HCEC 1CT (cell line): Measurements from ENCODE around the gene INSYN2B.
A peak's percentile ranks its signal among the peaks of the same experiment; 100 is the strongest.

Experiments
- DNase-seq: peaks from one replicate; pipeline ENCODE4 v3.0.0-alpha.2; 2017

The INSYN2B gene

DNA sequence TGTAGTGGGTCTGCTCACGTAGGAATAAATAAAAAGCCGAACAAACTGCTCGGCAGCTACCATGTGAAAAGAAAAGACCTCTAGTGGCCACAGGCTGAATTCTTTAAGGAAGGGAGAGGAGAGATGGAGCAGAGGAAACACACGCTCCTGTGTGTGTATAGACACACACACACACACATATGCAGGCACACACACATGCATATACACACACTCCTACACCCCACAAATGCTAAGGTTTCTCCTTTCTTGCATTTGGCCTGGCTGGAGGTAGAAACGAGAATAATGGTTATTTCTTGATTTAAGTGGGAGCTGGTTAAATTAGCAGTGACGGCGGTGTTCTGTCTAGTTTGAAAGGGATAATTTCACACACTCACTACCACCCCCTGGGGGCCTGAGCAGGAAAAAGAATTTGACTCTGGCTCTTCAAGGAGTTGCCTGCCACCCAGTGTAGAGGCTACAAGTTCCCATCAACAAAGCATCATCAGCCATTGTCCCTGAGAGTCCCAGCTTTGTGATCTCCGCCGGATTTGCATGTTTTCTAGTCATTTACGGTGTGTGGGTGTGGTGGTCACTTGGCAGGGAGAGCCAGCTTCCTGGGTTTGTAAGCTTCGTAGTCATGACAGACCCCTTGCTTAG lies at the start of gene INSYN2B:
Gene INSYN2B (minus strand): TSS at position 78 of the 636 bp plus-strand sequence. CDS start 96,597 bp downstream, outside the sequence.
- DNase-seq: peak; percentile 91

- no peak for DNase-seq
Observed at GRCh38 chr5:170028124-170028523, 47.8 kb upstream of the INSYN2B start.

DNA sequence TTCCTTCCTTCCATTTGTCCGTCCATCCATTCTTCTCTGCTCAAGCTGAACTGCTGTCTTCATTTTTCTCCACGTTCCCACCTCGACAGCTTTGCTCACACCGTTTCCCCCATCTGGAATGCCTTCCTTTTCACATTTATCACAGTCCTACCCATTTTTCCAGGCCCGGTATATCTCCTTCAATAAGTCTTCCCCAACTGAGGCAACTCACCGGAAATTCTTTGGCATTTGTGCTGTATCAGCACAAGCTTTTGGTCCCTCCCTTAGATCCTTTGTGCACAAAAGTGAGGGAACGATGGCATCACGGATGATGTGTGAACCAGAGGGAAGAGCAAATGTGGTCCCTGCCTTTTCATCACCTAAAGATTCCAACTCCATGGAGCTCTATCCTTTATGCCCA lies 45.6 kb upstream of the INSYN2B start:
- no peak for DNase-seq

- no peak for DNase-seq
Observed at GRCh38 chr5:170021506-170021905, 41.2 kb upstream of the INSYN2B start.

GRCh38 chr5:170020423-170020822 lies 40.1 kb upstream of the INSYN2B start:
- no peak for DNase-seq

- no peak for DNase-seq
Observed at GRCh38 chr5:170012622-170013021, 32.3 kb upstream of the INSYN2B start.

- no peak for DNase-seq
Observed at GRCh38 chr5:170011751-170012150, 31.5 kb upstream of the INSYN2B start.

DNA sequence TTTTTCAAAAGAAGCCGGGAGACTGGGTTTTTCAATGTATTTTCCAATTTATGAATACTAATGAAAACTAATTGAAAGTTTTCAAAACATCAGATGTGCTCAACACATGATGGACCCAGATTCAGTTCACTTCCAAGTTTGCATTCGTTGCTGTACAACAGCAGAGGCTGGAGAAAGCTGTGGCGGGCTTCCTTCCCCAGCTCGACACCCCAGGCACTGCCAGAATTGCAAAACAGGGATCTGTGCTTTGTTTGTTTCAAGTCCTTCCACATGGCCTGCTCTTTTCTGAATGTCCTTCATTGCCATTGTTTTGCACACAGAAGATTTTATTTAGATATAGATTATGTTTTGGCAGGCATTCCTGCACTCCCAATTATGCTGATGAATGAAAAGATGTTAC lies 30.3 kb upstream of the INSYN2B start:
- DNase-seq: no peak

DNA sequence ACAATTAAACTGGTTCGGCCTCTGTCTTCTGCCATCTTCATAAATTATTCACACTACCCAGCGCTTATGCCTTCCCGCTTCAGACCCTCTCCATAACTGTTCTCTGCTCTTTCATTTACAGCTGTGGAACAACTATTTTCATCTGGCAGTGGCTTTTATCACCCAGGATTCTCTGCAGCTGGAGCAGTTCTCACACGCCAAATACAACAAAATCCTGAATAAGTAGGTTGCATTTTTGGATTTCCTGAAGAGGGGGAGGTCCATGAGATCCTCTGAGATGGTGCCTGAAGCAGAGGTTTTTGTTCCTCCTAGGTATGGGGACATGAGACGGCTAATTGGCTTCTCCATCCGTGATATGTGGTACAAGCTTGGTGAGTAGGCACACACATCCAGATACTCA lies 28.1 kb upstream of the INSYN2B start:
- DNase-seq: no peak

GRCh38 chr5:170006021-170006420 lies 25.7 kb upstream of the INSYN2B start:
- DNase-seq: no peak

DNA sequence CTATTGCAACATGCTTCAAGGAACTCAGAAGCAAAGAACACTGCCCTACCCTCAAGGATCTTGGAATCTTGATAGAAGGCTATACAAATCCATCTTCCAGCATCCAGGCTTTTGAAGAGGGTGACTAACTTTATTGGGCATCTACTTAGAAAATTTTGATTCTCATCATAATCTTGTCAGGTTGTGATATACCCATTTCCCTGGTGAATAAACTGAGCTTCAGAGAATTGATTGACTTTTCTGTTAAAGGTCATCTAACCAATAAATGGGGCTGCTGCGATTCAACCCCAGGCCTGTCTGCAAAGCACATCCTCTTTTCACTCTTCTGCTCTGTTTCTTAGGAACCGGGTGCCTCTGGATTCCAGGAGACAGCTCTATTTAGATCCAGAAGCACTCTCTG lies 19.9 kb upstream of the INSYN2B start:
- no peak for DNase-seq

- DNase-seq: no peak
Observed at GRCh38 chr5:169999621-170000020, 19.3 kb upstream of the INSYN2B start.

GRCh38 chr5:169997798-169998197 lies 17.5 kb upstream of the INSYN2B start:
- DNase-seq: no peak

DNA sequence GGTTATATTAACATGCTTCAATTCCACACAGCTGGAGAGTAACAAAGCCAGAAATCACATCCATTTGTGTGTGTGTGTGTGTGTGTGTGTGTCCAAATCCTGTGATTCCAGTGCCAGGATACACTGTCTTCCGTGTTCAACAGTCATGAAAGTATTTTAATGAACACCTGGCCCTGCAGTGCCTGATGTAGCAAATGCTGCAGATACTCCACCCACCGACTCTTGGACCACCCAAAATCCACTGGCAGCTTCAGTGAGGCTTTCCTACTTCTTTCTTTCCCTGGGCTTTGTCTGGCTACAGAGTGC lies 13.1 kb upstream of the INSYN2B start:
- DNase-seq: no peak

DNA sequence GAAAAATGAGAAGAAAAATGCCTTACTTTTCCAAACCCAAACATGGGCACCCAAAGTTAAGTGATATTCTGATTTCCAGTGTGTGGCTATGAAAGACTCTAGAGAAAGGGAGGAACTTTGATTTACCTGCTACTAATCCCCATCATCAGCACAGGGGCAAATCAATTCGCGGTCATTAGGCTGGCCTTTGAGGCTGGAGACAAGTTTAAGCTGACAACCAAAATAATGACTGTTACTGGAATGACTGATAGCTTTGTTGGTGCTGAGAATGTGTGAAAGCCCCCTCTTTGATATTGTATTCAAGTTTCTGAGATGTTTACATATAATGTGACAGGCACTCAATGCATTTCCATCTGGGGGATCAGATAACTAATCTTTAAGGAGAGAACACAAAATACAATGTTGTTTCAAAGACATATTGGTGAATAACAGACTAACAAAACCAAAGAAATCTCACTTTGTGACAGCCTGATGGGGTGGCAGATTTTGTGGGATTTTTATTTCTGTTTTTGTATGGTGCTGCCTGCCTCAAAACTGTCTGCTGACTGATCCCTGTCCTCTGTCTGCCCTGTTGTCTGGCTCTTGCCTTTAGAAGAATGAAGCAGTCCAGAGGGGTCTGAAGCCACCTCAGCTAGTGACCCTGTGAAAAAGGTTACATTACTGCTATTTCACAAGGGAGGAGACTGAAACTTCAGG lies 12.6 kb upstream of the INSYN2B start:
- no peak for DNase-seq

- no peak for DNase-seq
Observed at GRCh38 chr5:169991115-169991869, 11.0 kb upstream of the INSYN2B start.

GRCh38 chr5:169989365-169989764 lies 9.1 kb upstream of the INSYN2B start:
- no peak for DNase-seq

- DNase-seq: peak; percentile 26
Observed at GRCh38 chr5:169988947-169989346, 8.7 kb upstream of the INSYN2B start.

- DNase-seq: no peak
Observed at GRCh38 chr5:169988206-169988605, 7.9 kb upstream of the INSYN2B start.

GRCh38 chr5:169979871-169980270 lies 424 bp downstream of the INSYN2B start:
- no peak for DNase-seq

DNA sequence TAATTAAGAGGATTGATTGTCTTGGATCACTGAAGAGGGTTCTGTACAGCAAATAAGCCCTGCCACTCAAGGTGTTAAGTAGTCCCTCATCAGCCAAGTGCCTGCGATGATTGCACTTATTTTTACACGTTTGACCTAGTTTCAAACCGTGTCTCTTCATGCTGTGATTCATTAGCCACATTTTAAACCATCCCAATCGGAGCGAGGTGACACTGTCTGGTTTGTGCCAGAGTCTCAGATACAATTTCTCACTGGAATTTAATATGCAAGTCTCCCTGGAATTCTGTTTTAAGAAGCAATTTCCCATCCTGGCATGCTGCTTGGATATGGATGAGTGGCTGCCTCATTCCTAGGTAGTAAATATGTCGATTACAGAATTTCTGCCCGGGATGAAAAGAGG lies 1.6 kb downstream of the INSYN2B start:
- DNase-seq: peak; percentile 39

DNA sequence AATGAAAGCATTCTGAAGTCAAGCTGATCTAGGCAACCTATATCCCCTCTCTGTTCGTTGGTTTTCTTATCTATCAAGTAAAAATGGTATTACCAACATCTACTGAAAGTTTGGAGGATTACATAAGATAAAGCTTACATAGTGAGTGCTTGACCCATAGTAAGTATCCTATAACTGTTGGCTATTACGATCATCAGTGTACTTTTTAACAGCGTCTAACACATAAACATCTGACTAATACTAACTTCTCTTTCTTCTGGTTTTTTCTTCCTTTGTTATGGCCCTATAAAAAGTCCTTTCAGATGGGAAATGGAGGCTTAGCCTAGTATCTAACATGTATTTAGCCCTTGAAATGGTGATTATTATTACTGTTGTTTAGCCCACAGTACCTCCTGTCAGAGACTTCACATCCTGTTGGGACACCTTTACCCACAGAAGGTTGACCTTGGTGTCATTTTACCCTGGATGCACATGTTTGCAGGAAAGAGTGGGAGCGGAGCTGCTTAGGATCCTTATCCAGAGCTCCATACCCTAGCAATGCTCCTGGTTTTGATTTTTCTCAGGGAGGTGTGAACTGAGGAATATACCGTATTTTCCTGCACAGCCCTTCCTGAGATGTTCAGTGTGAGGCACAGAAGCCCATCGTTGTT lies 6.0 kb downstream of the INSYN2B start:
- DNase-seq: peak; percentile 44

DNA sequence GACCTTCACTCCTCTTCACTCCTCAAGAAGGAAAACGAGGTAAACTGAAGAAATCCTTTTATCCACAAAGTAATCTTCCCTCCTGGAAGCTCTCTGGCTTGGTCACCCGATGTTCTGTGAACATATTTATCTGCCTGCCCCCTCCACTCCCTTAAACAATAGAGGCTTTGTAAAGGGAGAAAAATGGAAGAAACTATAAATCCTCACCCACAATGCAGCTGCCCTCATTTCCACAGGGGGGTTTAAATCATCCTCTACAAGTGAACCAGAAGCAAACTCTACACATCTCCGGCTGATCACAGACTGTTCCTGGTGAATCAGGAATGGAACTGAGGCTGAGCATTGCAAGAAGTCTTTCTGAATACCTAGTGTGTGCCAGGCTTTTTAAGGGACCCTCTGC lies 7.2 kb downstream of the INSYN2B start:
- DNase-seq: no peak

DNA sequence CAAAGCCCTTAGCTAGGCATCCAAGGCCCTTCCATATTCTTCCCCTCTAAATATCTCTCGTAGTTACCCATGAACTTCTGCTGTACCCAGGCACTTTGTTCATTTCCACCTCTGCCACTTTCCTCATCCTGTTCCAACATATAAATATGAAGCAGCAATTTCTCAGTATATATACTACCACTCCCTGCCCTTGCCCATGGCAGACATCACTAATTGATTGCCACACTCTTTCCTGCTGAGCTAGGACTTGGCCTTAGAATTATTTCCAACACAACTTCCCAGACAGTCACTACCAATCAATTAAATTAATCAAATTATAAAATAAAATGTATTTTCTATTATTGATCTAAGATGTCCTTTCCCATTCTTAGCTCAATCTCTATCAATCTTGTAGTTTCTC lies 8.5 kb downstream of the INSYN2B start:
- DNase-seq: no peak
